Measurements from ENCODE around the gene INTS3. TPM values are rescaled to one million over a fixed set of nuclear protein-coding genes. Genes with fewer than 3 reads are reported as not detected.

INTS3 gene
- total and polyA plus RNA-seq, 2 donors (not counting 3 experiments of a cell fraction or from before 2014, with no cell fraction given), result 61.9 to 63.1 TPM

DNA sequence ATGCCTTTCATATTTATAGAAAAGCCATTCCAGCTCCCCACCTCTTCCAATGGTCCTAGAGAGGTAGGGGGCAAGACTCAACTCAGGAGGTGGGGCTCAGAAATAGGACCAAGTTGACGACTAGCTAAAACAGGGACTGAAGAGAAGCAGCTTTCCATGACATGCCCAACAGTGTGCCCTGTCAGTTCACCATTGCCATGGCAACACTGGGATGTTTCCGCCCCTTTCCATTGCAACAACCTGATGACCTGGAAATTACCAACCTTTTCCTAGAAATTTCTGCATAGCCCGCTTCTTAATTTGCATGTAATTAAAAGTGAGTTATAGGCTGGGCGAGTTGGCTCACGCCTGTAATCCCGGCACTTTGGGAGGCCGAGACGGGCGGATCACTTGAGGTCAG lies 22.4 kb upstream of the INTS3 start:
- intact Hi-C loops (cut with micrococcal nuclease), result no loop called here
- H4K20me1 ChIP-seq (replicated peaks; ENCODE audit: control insufficient read depth, extremely low read depth, insufficient read depth, low read length), result no peaks in the 10 kb centered on the region
- no peak for DNase-seq (ENCODE audit: low read depth, low spot score)
- CTCF ChIA-PET, result no interaction called here
- no peak for FAIRE-seq
- no peaks in the 10 kb centered on the region for H3K4me1 ChIP-seq (ENCODE audit: control insufficient read depth, extremely low read depth, insufficient read depth, low read length)
- no peaks in the 10 kb centered on the region for H3K9me1 ChIP-seq (replicated peaks; ENCODE audit: control insufficient read depth, extremely low read depth, insufficient read depth, low read length)
- H3K4me3 ChIP-seq (replicated peaks in 1 of 3; ENCODE audit: insufficient read depth in 1 of 3, low read depth in 1 of 3, low read length in 3 of 3), result no peak overlapping the region
- H3K4me2 ChIP-seq (ENCODE audit: insufficient read depth, low read length), result no peak overlapping the region
- no peaks in the 10 kb centered on the region for H3K36me3 ChIP-seq (ENCODE audit: control insufficient read depth in 2 of 2, extremely low read depth in 1 of 2, insufficient read depth in 2 of 2, low read length in 2 of 2)
- H2AFZ ChIP-seq (ENCODE audit: low read depth, low read length), result no peak overlapping the region
- no TSS peak for BruUV-seq (replicated peaks)
- no peaks in the 10 kb centered on the region for H3K27me3 ChIP-seq (ENCODE audit: control insufficient read depth in 2 of 2, insufficient read depth in 2 of 2, low read length in 2 of 2)
- no peak overlapping the region for H3K9ac ChIP-seq (replicated peaks; ENCODE audit: extremely low read depth, insufficient read depth, low read length)
- no peaks in the 10 kb centered on the region for H3K79me2 ChIP-seq (ENCODE audit: control insufficient read depth, insufficient read depth, low read length)
- TF ChIP-seq EZH2 (IDR thresholded peaks at IDR 0.05; ENCODE audit: borderline replicate concordance, low read depth, low read length, severe bottlenecking) (no peak), GATA2 (IDR thresholded peaks at IDR 0.05; ENCODE audit: insufficient read depth, insufficient read length, low read depth, low read length) (no peak), FOS (IDR thresholded peaks at IDR 0.05; ENCODE audit: borderline replicate concordance, insufficient read depth, low read length) (no peak), JUN (IDR thresholded peaks at IDR 0.05; ENCODE audit: borderline replicate concordance, insufficient read depth, insufficient read length, low read depth) (no peak), POLR2A (IDR thresholded peaks at IDR 0.05; ENCODE audit: low read depth, low read length) (no peak), POLR2AphosphoS5 (IDR thresholded peaks at IDR 0.05; ENCODE audit: insufficient read depth, low read depth, low read length) (no peak), MYC (IDR thresholded peaks at IDR 0.05; ENCODE audit: low read depth, low read length) (no peak)
- TF ChIP-seq, protein P1, sequence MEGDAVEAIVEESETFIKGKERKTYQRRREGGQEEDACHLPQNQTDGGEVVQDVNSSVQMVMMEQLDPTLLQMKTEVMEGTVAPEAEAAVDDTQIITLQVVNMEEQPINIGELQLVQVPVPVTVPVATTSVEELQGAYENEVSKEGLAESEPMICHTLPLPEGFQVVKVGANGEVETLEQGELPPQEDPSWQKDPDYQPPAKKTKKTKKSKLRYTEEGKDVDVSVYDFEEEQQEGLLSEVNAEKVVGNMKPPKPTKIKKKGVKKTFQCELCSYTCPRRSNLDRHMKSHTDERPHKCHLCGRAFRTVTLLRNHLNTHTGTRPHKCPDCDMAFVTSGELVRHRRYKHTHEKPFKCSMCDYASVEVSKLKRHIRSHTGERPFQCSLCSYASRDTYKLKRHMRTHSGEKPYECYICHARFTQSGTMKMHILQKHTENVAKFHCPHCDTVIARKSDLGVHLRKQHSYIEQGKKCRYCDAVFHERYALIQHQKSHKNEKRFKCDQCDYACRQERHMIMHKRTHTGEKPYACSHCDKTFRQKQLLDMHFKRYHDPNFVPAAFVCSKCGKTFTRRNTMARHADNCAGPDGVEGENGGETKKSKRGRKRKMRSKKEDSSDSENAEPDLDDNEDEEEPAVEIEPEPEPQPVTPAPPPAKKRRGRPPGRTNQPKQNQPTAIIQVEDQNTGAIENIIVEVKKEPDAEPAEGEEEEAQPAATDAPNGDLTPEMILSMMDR (IDR thresholded peaks at IDR 0.05; ENCODE audit: extremely low read depth in 1 of 2, insufficient read depth in 1 of 2, low read depth in 1 of 2, low read length in 2 of 2), result no peak
- TF ChIP-seq, protein P2, sequence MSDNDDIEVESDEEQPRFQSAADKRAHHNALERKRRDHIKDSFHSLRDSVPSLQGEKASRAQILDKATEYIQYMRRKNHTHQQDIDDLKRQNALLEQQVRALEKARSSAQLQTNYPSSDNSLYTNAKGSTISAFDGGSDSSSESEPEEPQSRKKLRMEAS (IDR thresholded peaks at IDR 0.05; ENCODE audit: insufficient read depth, insufficient read length), result no peak
- POLR2A ChIA-PET, result no interaction called here
- no peak overlapping the region for H3K27ac ChIP-seq (ENCODE audit: insufficient read depth, low read depth, low read length)
- H3K9me3 ChIP-seq (replicated peaks; ENCODE audit: control insufficient read depth, insufficient read depth, low read length), result no peaks in the 10 kb centered on the region
- dilution Hi-C loops (cut with MboI; ENCODE audit: extremely low pct_ligation_motif_present, low sequenced_read_pairs), result no loop called here
